Erythroblast (primary cell): ENCODE measurements around the gene SLC16A3.

ENCODE experiments used
- GATA1 ChIP-seq: IDR thresholded peaks from 2 replicates; pipeline ENCODE4 v1.6.1; 2011; ENCODE audit warnings: low read depth, mild to moderate bottlenecking, control low read depth, low read length, moderate library complexity
- POLR2A ChIP-seq: IDR thresholded peaks from 2 replicates; pipeline ENCODE4 v1.6.1; 2011; ENCODE audit warnings: mild to moderate bottlenecking, low read length

DNA sequence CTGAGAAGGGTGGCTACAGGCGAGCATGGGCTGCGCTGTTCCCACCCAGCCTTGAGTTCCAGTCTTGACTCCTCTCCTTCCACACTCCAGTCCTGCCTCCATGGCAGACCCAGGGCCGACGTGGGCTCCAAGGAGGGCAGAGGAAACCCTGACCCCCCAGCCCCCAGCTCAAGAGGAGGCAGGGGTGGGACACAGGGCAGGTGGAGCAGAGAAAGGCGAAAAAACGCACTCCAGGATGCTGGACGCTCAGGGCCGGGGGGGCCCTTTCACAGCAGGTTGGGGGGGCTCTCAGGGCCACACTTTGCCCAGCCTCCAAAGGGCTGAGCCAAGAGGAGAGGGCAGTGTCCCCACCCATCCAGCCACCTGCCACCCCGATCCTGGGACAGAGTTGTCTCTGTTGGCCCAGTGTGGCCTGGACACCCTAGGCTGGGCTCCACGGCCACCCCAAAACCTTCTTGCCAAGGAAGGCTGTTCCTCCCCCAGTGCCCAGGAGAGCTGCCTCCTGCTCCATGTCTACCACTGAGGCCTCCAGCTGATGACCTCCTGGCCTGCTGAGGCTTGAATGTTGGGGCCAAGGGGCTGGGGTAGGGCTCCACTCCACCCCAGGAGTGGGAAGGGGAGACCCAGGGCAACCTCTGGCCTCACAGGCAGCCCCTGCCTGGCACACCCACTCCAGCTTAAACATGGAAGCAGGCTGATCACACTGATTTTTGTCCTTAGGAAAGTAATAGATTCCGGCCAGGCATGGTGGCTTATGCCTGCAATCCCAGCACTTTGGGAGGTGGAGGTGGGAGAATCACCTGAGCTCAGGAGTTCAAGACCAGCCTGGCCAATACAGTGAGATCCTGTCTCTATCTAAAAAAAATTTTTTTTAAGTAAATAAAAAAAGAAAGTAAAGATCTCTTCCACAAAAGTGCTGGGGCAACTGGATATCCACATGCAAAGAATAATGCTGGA is 8.8 kb upstream of the SLC16A3 start:
- TF ChIP-seq POLR2A (no peak), GATA1 (no peak)
